Nephron (organoid): ENCODE measurements around the gene COX19.
"Not testable (repeated sequence)": the region's sequence is repeated elsewhere in the genome, so short reads cannot be mapped to it uniquely, and the experiment has no call there.

ENCODE experiments used
- H3K27ac Mint-ChIP-seq, 3 experiments: 2 replicates each; pipeline ENCODE4 v1.8.0; 2020; ENCODE audit warnings: mixed read lengths in 3 of 3, mild to moderate bottlenecking in 2 of 3, moderate library complexity in 1 of 3
- H3K27me3 Mint-ChIP-seq: 2 replicates; pipeline ENCODE4 v1.8.0; 2021; ENCODE audit warnings: low read depth, mild to moderate bottlenecking, moderate library complexity, mixed read lengths
- H3K36me3 Mint-ChIP-seq: 2 replicates; pipeline ENCODE4 v1.8.0; 2020; ENCODE audit warnings: low read depth, mixed read lengths
- H3K4me1 Mint-ChIP-seq: 2 replicates; pipeline ENCODE4 v1.8.0; 2020; ENCODE audit warnings: mixed read lengths
- H3K4me3 Mint-ChIP-seq, 3 experiments: 2 replicates each; pipeline ENCODE4 v1.8.0; 2020; ENCODE audit warnings: mild to moderate bottlenecking in 3 of 3, mixed read lengths in 3 of 3, moderate library complexity in 2 of 3
- H3K9me3 Mint-ChIP-seq: 2 replicates; pipeline ENCODE4 v1.8.0; 2020; ENCODE audit warnings: mixed read lengths
- TF ChIP-seq, protein P1 (sequence below), 3 experiments: fragments of 200-600 bp; sonication (generic); IDR thresholded peaks; one replicate each; pipeline ENCODE4 v1.5.0; 2021; ENCODE audit warnings: antibody characterized with exemption in 3 of 3; ENCODE audit not compliant: unreplicated experiment in 3 of 3

COX19 gene

GRCh38 chr7:926061-927030 is 49.0 kb downstream of the COX19 start:
- TF ChIP-seq, protein P1, sequence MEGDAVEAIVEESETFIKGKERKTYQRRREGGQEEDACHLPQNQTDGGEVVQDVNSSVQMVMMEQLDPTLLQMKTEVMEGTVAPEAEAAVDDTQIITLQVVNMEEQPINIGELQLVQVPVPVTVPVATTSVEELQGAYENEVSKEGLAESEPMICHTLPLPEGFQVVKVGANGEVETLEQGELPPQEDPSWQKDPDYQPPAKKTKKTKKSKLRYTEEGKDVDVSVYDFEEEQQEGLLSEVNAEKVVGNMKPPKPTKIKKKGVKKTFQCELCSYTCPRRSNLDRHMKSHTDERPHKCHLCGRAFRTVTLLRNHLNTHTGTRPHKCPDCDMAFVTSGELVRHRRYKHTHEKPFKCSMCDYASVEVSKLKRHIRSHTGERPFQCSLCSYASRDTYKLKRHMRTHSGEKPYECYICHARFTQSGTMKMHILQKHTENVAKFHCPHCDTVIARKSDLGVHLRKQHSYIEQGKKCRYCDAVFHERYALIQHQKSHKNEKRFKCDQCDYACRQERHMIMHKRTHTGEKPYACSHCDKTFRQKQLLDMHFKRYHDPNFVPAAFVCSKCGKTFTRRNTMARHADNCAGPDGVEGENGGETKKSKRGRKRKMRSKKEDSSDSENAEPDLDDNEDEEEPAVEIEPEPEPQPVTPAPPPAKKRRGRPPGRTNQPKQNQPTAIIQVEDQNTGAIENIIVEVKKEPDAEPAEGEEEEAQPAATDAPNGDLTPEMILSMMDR (IDR thresholded peaks at IDR 0.05; ENCODE audit: unreplicated experiment in 3 of 3) = no peak
- Mint-ChIP-seq H3K4me3 (no peak overlapping the region), H3K4me1 (peaks cover 4% of the 10 kb centered on the region), H3K36me3 (no peaks in the 10 kb centered on the region), H3K27ac (no peak overlapping the region), H3K9me3 (no peaks in the 10 kb centered on the region), H3K27me3 (peaks cover 4% of the 10 kb centered on the region)

- Mint-ChIP-seq H3K27me3 (peaks cover 3% of the 10 kb centered on the region), H3K4me1 (peaks cover 4% of the 10 kb centered on the region), H3K9me3 (no peaks in the 10 kb centered on the region), H3K4me3 (no peak overlapping the region), H3K27ac (no peak overlapping the region), H3K36me3 (no peaks in the 10 kb centered on the region)
- TF ChIP-seq, protein P1 (IDR thresholded peaks at IDR 0.05; ENCODE audit: unreplicated experiment in 3 of 3) = no peak
Observed at GRCh38 chr7:925601-926000, 49.7 kb downstream of the COX19 start.

DNA sequence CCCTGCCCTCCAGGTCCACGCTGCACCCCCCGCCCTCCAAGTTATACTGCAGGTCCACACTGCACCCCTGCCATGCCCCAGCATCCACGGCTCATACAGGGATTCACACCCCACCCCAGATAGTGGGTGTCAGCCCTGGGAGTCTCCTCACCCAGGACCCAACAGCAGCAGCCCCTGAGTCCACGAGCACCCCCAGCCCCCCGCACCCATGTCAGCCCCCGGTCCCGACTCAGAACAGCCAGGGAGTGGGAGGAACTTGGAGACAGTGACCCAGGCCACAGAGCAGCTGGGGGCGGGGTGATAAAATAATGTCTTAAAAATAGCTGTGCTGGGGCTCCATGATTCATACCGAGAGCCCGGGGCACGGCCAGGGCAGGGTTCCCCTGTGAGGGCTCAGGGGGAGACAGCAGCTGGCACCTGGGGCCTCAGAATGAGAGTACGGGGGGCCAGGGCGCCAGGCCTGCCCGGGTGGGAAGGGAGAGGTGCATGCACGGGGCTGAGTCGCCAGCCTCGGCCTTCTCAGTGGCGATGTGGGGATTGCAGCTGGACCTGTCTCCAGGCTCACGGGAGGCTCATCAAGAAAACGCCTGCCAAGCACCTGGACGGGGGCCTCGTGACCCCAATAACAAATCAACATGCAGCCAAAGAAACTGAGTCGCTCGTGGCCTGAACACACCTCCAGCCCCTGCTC is 50.7 kb downstream of the COX19 start:
- peaks cover 4% of the 10 kb centered on the region for H3K4me1 Mint-ChIP-seq
- TF ChIP-seq, protein P1 (IDR thresholded peaks at IDR 0.05; ENCODE audit: unreplicated experiment in 3 of 3) = no peak
- H3K27ac Mint-ChIP-seq = no peak overlapping the region
- H3K9me3 Mint-ChIP-seq = no peaks in the 10 kb centered on the region
- no peak overlapping the region for H3K4me3 Mint-ChIP-seq
- peaks cover 3% of the 10 kb centered on the region for H3K27me3 Mint-ChIP-seq
- H3K36me3 Mint-ChIP-seq = no peaks in the 10 kb centered on the region

- not testable (repeated sequence) for H3K9me3 Mint-ChIP-seq, H3K4me3 Mint-ChIP-seq, H3K27ac Mint-ChIP-seq, H3K4me1 Mint-ChIP-seq, H3K27me3 Mint-ChIP-seq, H3K36me3 Mint-ChIP-seq
Observed at GRCh38 chr7:924042-924441, 51.3 kb downstream of the COX19 start.

DNA sequence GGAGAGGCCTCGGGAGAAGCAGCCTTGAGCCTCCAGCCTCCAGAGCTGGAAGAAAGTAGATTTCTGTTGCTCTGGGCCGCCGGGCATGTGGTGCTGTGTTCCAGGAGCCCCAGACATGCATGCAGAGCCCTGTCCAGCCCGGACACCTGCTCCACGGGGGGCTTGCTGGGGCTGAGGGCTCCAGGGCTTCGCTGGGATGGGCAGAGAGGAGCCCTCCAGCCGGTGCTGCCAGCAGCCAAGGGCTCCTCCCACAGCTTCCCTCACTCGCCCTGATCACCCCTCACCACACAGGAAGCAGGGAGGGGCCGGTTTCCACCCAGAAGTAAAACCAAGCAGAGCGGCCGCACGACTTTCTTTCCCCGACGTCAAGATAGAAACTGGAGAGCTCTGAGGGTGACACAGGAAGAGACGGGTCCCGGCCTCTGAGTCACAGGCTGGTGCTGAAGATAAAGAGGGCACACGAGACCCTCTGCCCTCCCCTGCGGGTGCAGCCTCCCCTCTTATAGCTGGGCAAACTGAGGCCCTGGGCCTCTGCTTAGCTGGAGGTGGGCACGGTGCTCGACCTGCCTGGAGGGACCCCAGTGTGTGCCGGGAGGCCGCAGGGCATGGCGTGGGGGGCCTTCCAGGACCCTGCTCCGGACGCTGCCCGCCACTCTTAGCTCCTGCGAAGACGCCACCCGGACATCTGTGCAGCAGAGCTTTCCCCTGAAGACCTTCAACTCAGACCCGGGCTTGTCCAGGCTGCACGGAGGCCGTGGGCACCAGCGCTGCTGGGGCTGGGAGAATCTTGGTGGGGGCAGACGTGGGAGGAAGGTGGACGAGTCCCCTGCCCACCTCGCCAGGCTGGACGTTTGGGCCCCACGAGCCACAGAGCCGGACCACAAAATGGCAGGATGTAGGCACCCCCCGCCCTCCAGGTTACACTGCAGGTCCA is 52.0 kb downstream of the COX19 start:
- Mint-ChIP-seq H3K4me3 (no peak overlapping the region), H3K27ac (peak overlapping the region in 1 of 3 experiments; percentile 52), H3K4me1 (peaks cover 4% of the 10 kb centered on the region), H3K27me3 (no peaks in the 10 kb centered on the region), H3K36me3 (no peaks in the 10 kb centered on the region), H3K9me3 (no peaks in the 10 kb centered on the region)
- TF ChIP-seq, protein P1 (IDR thresholded peaks at IDR 0.05; ENCODE audit: unreplicated experiment in 3 of 3) = no peak
